Activated T-helper 1 cell treated with anti-CD3 and anti-CD28 coated beads, Interleukin-12 subunit alpha, Interleukin-12 subunit beta, Interleukin-2, Interleukin-4 antibody, amounts not matched to agents 30 ng/mL and 10 ng/mL and 1 ng/mL, durations not matched to agents 14 hours and 24 hours and 36 hours (primary cell): ENCODE results near the gene CNPY1. TPM values are rescaled to one million over a fixed set of nuclear protein-coding genes. Genes with fewer than 3 reads are reported as not detected.

Experiments used
- DNase-seq: peaks from one replicate; pipeline ENCODE4 v3.0.0; 2021; ENCODE audit warnings: low spot score
- H3K27ac Mint-ChIP-seq: one replicate; pipeline ENCODE4 v1.8.0; 2021; ENCODE audit warnings: mild to moderate bottlenecking, mixed read lengths
- H3K27me3 Mint-ChIP-seq: one replicate; pipeline ENCODE4 v1.8.0; 2022; ENCODE audit warnings: mild to moderate bottlenecking, moderate library complexity, mixed read lengths; ENCODE audit not compliant: insufficient read depth
- H3K36me3 Mint-ChIP-seq: one replicate; pipeline ENCODE4 v1.8.0; 2021; ENCODE audit warnings: low read depth, mixed read lengths
- H3K4me1 Mint-ChIP-seq: one replicate; pipeline ENCODE4 v1.8.0; 2021; ENCODE audit warnings: low read depth, mixed read lengths
- H3K4me3 Mint-ChIP-seq: one replicate; pipeline ENCODE4 v1.8.0; 2021; ENCODE audit warnings: mild to moderate bottlenecking, moderate library complexity, mixed read lengths
- H3K9me3 Mint-ChIP-seq: one replicate; pipeline ENCODE4 v1.8.0; 2021; ENCODE audit warnings: mixed read lengths
- intact Hi-C: fragments of 100-400 bp; cut with micrococcal nuclease; formaldehyde crosslinking; loops from one replicate; pipeline ENCODE4 v1.15.1; 2024
- total RNA-seq: library from RNA; stranded (reverse); gene quantifications from 2 replicates; pipeline ENCODE4 v1.2.3, GENCODE V29; 2022

Gene CNPY1
- total RNA-seq, 1 donor from 2014 or later: not detected

DNA sequence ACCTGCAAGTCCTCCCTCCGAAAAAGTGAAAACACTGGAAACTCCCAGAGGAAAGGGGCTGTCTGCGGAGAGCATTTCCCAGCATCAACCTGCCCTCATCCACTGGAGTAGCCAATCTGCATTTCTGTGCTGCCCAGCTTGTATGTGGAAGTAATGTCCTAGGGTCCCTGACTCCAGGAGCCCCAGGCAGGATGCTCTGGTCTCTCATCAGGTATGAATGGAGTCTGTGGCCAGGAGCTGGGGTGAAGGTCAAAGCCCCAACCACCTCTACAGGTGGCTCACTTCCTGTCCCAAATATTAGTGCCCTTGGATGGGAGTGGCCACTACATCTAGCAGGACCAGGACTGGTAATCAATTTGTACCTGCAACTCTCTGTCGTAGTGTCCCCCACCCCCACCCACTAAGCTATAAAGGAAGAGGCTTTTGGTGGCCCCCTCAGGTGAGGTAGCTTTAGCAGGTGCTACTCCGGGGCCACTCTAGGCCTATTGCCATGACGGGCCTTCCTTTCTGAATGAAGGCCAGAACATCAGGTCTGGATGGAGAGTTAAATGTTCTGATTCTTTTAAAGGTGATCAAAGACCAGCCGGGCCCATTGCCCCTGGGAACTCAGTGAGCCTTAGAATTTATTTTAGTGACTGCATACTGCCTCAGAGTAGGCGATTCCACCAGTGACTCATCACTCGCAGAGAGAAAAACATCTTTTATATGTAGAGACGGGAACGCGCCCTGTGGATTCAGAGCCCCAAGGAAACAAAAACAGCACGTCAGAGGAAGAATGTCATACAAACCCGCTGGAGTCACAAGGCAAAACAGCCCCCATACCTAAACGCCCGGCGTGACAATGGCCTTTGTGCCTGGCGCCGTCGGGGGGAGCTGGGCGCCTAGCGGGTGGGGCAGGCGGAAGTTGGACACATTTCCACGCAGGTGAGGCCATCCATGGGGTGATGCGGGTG, 75.4 kb downstream of the CNPY1 start:
- Mint-ChIP-seq H3K4me3 (peak overlapping the region; percentile 26), H3K27ac (peak overlapping the region; percentile 0), H3K36me3 (no peaks in the 10 kb centered on the region), H3K4me1 (peaks cover 5% of the 10 kb centered on the region), H3K27me3 (peaks cover 82% of the 10 kb centered on the region), H3K9me3 (no peaks in the 10 kb centered on the region)
- DNase-seq: no peak
- intact Hi-C loops: loop anchor here (5.0 kb wide), 1 partner anchor 1536 kb away; no protein-coding TSS in a partner anchor

DNA sequence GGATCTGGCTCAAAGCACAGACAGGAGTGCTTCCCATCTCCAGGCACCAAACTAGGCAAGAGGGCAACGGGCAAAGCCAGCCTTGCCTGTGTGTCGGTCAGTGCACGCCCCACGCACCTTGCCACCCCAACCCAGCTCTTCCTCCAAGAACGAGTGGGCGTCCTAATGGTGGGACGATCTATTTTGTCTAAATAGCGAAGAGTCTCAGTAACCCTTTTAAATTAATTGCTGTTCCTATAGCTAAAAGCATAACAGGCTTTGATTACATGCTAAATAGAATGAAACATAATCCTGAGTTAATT, 76.2 kb downstream of the CNPY1 start:
- H3K9me3 Mint-ChIP-seq: no peaks in the 10 kb centered on the region
- no peaks in the 10 kb centered on the region for H3K36me3 Mint-ChIP-seq
- intact Hi-C loops: loop anchor here (5.0 kb wide), 1 partner anchor 1537 kb away; no protein-coding TSS in a partner anchor
- peaks cover 84% of the 10 kb centered on the region for H3K27me3 Mint-ChIP-seq
- DNase-seq: no peak
- H3K27ac Mint-ChIP-seq: peak overlapping the region; percentile 58
- no peak overlapping the region for H3K4me3 Mint-ChIP-seq
- H3K4me1 Mint-ChIP-seq: peaks cover 5% of the 10 kb centered on the region

DNA sequence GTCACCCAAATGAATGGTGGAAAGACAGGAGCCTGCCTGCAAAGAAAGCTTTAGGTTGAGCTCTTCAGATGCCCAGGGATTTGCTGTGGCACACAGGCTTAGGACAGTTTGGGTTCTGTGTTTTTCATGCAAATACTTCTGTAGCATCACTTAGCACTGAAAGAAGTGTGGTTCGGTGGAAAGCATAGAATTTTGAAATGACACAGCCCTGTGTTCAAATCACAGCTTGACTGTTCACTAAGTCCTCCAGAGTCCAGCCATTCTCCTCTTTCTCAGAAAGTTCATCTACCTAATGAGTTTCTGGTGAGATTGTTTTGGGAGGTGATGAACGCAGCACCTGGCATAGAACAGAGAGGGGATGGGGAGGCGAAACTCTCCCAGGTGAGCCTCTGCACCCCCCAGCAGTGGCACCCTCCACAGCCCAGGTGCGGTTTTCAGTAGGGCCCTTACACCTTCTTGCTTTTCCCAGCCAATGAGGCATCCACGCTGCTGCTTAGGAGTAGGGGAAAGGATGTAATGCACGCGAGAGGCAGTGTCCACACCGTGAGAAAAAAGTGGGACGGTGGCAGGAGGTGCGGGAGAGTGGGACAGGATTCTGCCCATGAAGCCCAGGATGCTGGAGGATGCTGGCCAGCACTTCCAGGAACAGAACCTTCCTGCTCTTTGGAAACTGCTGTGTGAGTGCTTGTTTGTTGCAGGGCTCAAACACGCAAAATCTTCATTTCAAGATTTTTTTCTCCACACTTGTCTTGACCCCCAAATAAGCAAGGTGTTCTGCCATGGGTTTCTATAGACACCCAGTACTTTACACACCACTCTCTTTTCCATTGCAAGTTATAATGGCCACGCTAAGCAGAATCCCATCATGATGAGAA, 76.8 kb downstream of the CNPY1 start:
- H3K4me1 Mint-ChIP-seq: peaks cover 5% of the 10 kb centered on the region
- H3K4me3 Mint-ChIP-seq: no peak overlapping the region
- H3K36me3 Mint-ChIP-seq: no peaks in the 10 kb centered on the region
- peaks cover 87% of the 10 kb centered on the region for H3K27me3 Mint-ChIP-seq
- H3K9me3 Mint-ChIP-seq: no peaks in the 10 kb centered on the region
- DNase-seq: no peak
- intact Hi-C loops: loop anchor here (1.0 to 5.0 kb wide), 3 partner anchors 38 to 1549 kb away; no protein-coding TSS in a partner anchor
- H3K27ac Mint-ChIP-seq: peak overlapping the region; percentile 58

DNA sequence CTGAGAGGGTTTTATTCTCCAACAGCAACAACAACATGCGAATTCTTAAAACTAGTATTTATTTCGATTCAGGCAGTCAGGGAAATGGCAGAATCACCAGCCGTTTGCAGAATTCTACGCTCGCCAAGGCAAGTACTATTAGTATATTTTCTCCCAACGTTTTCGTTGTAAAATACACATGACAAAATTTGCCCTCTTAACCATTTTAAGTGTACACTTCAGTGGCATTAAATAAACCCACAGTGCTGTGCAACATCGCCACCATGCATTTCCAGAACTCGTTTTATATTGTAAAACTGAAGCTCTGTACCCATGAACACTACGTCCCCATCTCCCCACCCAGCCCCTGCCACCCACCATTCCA, 77.6 kb downstream of the CNPY1 start:
- H3K36me3 Mint-ChIP-seq: no peaks in the 10 kb centered on the region
- intact Hi-C loops: loop anchor here (1.0 to 2.0 kb wide), 2 partner anchors 39 to 1550 kb away; no protein-coding TSS in a partner anchor
- no peak overlapping the region for H3K4me3 Mint-ChIP-seq
- H3K27me3 Mint-ChIP-seq: peaks cover 86% of the 10 kb centered on the region
- no peak overlapping the region for H3K27ac Mint-ChIP-seq
- no peaks in the 10 kb centered on the region for H3K9me3 Mint-ChIP-seq
- DNase-seq: no peak
- peaks cover 5% of the 10 kb centered on the region for H3K4me1 Mint-ChIP-seq

DNA sequence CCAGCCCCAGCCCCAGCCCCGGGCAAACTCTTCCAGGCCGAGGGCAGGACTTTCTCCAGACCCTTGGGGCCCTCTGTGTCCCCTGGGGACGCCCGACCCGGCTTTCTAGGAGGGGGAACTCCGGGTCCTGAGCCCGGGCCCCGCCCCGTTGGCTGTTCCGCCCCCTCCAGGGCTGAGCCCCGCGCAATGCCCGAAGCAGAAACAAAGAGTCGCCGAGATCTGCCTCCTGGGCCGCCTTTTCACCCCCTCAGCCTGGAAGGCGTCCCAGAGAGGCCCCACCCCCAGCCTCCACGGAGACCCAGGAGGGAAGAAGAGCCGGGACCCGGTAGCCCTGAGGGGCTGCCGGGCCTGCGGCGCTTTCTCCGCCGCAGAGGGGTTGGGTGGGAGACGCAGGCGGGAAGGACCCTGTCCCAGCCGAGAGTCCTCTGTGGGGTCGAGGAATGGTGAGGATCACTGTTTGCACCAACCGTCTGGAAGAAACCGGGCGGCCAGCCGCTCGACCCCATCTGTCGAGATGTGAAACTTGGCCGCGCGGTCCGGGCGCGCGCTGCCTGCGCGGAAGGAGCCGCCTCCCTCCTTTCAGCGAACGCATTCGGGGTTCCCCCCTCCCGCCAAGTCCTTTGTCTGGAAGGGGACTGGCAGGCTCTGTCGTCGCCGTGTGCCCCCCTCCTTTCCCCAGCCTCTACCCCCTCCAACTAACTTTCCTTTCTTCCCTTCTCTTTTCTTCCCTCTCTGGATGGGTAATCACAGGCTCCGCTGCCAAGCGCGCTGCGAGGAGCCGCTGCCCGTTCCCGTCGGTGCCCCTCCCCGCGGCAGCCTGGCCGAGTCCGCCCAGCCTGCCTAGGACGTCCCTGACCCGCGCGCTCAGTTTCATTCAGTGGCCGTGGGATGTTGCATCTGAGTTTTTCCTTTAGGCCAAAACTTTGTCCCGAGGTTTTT, 78.2 kb downstream of the CNPY1 start:
- no peaks in the 10 kb centered on the region for H3K9me3 Mint-ChIP-seq
- H3K27me3 Mint-ChIP-seq: peaks cover 86% of the 10 kb centered on the region
- intact Hi-C loops: loop anchor here (2.0 kb wide), 2 partner anchors 15 to 1551 kb away; no protein-coding TSS in a partner anchor
- H3K4me3 Mint-ChIP-seq: no peak overlapping the region
- no peak for DNase-seq
- H3K36me3 Mint-ChIP-seq: no peaks in the 10 kb centered on the region
- peaks cover 5% of the 10 kb centered on the region for H3K4me1 Mint-ChIP-seq
- peak overlapping the region; percentile 40 for H3K27ac Mint-ChIP-seq

DNA sequence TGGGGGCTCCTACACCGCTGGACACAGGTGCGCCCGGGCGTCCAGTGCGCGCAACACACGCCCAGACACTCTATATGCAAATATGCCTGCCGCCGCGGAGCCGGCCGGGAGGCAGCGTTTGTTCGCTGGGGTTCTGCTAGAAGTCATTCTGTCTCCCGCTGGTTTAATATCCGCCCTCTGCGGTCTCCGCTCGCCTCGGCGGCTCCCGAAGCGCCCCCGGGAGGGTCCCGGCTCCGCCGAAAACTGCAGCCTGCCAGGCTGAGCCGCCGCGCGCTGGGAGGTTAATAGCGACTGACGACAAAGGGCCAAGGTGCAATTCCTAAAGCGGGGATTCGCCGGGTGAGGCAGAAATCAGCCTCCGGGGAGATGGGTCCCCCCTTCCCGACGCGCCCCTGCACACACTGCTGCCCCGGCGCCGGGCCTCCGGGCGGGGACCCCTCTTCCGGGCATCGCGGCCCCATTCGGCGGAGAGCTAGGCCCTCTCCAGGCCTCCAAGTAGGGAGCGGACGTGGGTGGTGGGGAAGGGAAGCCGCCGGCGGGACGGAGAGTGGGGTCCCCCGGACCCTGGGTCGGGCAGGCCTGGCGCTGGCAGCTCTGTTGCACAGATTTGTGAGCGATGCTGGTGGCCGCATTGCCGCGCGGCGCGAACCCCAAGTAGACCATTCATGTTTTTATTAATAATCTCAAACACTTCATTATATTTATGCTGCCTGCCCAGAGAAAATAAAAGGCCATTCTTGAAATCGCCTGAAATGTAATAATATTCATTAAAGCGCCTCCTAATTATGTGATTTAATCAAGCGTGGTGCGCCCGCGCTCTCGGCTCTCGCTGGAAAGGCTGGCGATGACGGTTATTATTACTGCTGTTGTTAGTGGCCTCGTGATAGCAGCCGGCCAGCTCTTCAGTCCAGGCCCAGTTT, 79.3 kb downstream of the CNPY1 start:
- Mint-ChIP-seq H3K9me3 (no peaks in the 10 kb centered on the region), H3K27me3 (peaks cover 87% of the 10 kb centered on the region), H3K27ac (peak overlapping the region; percentile 44), H3K4me1 (no peaks in the 10 kb centered on the region), H3K4me3 (no peak overlapping the region), H3K36me3 (no peaks in the 10 kb centered on the region)
- intact Hi-C loops: loop anchor here (1.0 to 2.0 kb wide), 2 partner anchors 9 to 14 kb away; partner anchors contain the start of gene EN2
- DNase-seq: peak; percentile 6

DNA sequence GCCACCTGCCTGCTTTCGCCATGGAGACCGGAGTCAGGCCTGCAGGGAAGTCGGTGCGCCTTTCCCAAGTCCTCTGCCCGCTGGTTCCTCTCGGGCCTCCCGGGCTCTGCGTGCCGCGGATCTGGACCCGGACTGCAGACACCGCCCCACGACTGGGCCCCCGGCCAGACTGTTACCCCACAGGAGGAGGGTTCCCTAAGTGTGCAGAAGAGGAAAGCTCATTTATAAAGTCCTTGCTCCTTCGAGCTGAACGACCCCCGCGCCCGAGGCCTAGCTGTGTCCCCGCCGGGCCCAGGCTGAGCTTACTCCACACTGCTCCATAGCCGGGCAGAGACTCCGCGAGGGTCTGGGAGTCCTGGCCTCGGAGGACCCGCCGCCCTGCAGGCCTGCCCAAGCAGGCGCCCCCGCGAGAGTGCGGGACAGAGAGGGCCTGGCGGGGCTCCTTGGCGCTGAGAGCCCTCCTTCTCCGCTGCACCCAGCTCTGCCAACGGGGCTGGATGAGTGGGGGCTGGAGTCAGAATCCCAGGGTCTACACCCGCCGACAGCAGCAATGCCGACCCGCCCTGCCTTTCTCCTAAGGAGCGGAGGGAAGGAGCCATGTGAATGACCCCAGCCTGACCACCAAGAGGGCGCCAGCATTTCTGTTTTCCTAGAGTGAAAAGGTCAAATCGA, 80.1 kb downstream of the CNPY1 start:
- Mint-ChIP-seq H3K9me3 (no peaks in the 10 kb centered on the region), H3K27ac (peak overlapping the region; percentile 29), H3K27me3 (peaks cover 88% of the 10 kb centered on the region), H3K4me3 (no peak overlapping the region), H3K36me3 (no peaks in the 10 kb centered on the region), H3K4me1 (no peaks in the 10 kb centered on the region)
- intact Hi-C loops: loop anchor here (1.0 to 2.0 kb wide), 2 partner anchors 8 to 13 kb away; partner anchors contain the start of gene EN2
- DNase-seq: no peak

DNA sequence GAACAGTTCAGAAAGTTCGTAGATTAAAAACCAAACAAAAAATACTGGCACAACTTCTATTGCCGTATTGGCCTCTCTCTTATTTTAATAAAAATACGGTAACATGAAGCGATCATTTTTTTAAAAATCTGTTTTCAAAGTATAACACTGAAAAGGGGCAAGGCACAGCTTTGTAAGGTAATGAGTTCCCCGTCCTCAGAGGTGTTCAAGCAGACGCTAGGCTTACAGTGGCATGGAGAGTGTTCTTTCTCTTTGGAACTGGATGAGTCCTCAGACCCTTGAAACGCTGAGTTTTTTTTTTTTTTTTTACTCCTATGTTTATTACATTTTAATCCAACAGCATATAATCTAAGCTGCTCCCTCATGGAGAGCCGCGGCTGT, 80.6 kb downstream of the CNPY1 start:
- peaks cover 88% of the 10 kb centered on the region for H3K27me3 Mint-ChIP-seq

DNA sequence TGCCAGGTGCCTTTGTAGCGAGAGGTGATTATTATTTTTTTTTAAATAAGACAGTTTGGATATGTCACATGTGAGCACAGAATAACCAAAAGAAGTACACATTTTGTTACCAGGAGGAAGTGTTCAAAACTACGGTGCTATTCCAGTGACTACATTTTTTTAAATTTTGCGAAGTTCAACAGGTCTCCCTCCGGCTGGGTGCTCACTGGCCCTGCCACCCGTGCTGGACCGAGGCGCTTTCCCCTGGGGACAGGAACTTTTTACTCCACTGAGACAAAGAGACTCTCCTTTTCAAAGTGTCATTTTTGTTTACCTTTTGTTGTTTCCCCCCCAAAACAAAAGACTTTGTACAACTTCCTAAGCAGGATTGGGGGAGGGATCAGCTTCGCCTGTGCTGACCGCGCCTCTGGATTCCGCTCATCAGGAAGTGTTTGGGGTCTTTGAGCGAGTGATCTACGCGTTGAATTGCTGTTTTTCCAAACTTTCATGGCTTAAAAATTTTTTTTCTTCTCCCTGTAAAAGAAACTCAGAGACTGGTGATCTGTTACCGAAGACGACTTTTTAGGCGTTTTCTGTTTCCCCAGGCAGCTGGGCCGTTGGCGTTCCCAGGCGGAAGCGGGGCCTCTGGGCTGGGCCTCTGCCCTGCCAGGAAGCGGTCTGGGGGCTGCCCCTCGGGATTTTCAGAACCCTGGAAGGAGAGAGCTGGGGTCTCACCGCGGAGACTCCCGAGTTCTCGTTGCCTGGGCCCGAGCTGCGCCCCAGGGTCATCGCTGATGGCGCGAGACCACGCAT, 81.2 kb downstream of the CNPY1 start:
- Mint-ChIP-seq H3K36me3 (no peaks in the 10 kb centered on the region), H3K4me1 (no peaks in the 10 kb centered on the region), H3K27ac (no peak overlapping the region), H3K4me3 (no peak overlapping the region), H3K9me3 (no peaks in the 10 kb centered on the region), H3K27me3 (peaks cover 83% of the 10 kb centered on the region)
- intact Hi-C loops: loop anchor here (2.0 kb wide), 1 partner anchor 340 kb away; no protein-coding TSS in a partner anchor
- no peak for DNase-seq

More for the DNA sequence above, 80.6 kb downstream of the CNPY1 start:
- H3K36me3 Mint-ChIP-seq: no peaks in the 10 kb centered on the region
- no peaks in the 10 kb centered on the region for H3K9me3 Mint-ChIP-seq
- intact Hi-C loops: loop anchor here (1.0 to 2.0 kb wide), 3 partner anchors 7 to 339 kb away; partner anchors contain the start of gene EN2
- peak overlapping the region; percentile 29 for H3K27ac Mint-ChIP-seq
- H3K4me3 Mint-ChIP-seq: no peak overlapping the region
- DNase-seq: no peak
- H3K4me1 Mint-ChIP-seq: no peaks in the 10 kb centered on the region

DNA sequence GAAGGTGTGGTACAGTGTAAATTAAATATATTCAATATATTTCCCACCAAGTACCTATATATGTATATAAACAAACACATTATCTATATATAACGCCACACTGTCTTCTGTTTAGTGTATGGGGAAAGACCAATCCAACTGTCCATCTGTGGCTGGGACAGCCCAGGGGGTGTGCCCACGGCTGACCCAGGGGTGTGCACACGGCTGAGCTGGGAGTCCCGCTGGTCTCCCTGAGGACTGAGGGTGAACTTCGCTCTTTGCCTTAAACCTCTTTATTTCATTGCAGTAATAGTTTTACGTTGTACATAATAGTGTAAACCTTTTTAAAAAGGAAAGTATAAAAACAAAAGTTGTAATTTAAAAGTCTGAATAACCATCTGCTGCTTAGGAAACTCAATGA, 82.2 kb downstream of the CNPY1 start:
- H3K4me1 Mint-ChIP-seq: peaks cover 3% of the 10 kb centered on the region
- intact Hi-C loops: loop anchor here (2.0 kb wide), 1 partner anchor 341 kb away; no protein-coding TSS in a partner anchor
- DNase-seq: no peak
- H3K9me3 Mint-ChIP-seq: no peaks in the 10 kb centered on the region
- no peak overlapping the region for H3K27ac Mint-ChIP-seq
- no peak overlapping the region for H3K4me3 Mint-ChIP-seq
- no peaks in the 10 kb centered on the region for H3K36me3 Mint-ChIP-seq
- peaks cover 84% of the 10 kb centered on the region for H3K27me3 Mint-ChIP-seq
